K562 (cell line): ENCODE results near the gene QPCT. TPM values are rescaled to one million over a fixed set of nuclear protein-coding genes. Genes with fewer than 3 reads are reported as not detected.
A peak's percentile ranks its signal among the peaks of the same experiment; 100 is the strongest.
"Not testable (repeated sequence)": the region's sequence is repeated elsewhere in the genome, so short reads cannot be mapped to it uniquely, and the experiment has no call there.

Source experiments
- ATAC-seq: fragments of 200-7000 bp; cut with Tn5 transposase; 3 replicates; pipeline ENCODE4 v1.9.1; 2020; ENCODE audit warnings: moderate library complexity
- BruUV-seq: library from RNA; stranded (reverse); fragments of 400-500 nt; replicated peaks from 2 replicates; lab custom pipeline; 2021; lab: Mats Ljungman, UMichigan
- CTCF ChIA-PET: fragments of 300-600 bp; formaldehyde crosslinking; extraction: SDS; loops from one replicate; lab custom pipeline; 2021; ENCODE audit warnings: low intra/inter-chr PET ratio; lab: Yijun Ruan, JAX
- POLR2A ChIA-PET: fragments of 300-600, 350-650 bp; sonication (Branson Sonifier 250); formaldehyde crosslinking; extraction: SDS; loops from one replicate; lab custom pipeline; 2021; ENCODE audit warnings: antibody characterized with exemption, inconsistent platforms; lab: Yijun Ruan, JAX
- DNase-seq, 4 experiments: peaks; one replicate each; pipeline versions ENCODE4 v3.0.0 to v3.0.0-alpha.2; 2011 to 2018; ENCODE audit warnings: low spot score in 3 of 4, mixed read lengths in 3 of 4; ENCODE audit errors: extremely low read depth in 1 of 4
- FAIRE-seq: peaks from 2 replicates; lab custom pipeline; 2011; peaks lifted over from hg19 to GRCh38; lab: Jason Lieb, UNC
- H2AFZ ChIP-seq: 2 replicates; pipeline ENCODE4 v1.6.0; 2011; ENCODE audit warnings: low read depth, low read length, control low read depth, inconsistent platforms
- H3K27ac ChIP-seq: fragments of 200-600 bp; 3 replicates; pipeline ENCODE4 v1.8.0; 2011; ENCODE audit warnings: low read depth, mild to moderate bottlenecking, control low read depth, inconsistent platforms, low read length, moderate library complexity, mixed read lengths; ENCODE audit errors: extremely low read depth
- H3K27me3 ChIP-seq, 2 experiments: fragments of 300-600 bp in 1 of 2; 2 replicates in 1 of 2; 3 replicates in 1 of 2; pipeline versions ENCODE4 v1.6.0 to v1.8.0; 2011; ENCODE audit warnings: inconsistent platforms in 2 of 2, low read length in 2 of 2, mild to moderate bottlenecking in 1 of 2, mixed read lengths in 1 of 2, moderate library complexity in 1 of 2; ENCODE audit not compliant: control insufficient read depth in 2 of 2, insufficient read depth in 2 of 2
- H3K36me3 ChIP-seq: fragments of 300-600 bp; 3 replicates; pipeline ENCODE4 v1.8.0; 2011; ENCODE audit warnings: mild to moderate bottlenecking, low read length, inconsistent platforms; ENCODE audit not compliant: control insufficient read depth, insufficient read depth
- H3K4me1 ChIP-seq, 2 experiments: fragments of 200-600 bp in 1 of 2; replicated peaks in 1 of 2; 2 replicates in 1 of 2; 3 replicates in 1 of 2; pipeline versions ENCODE4 v1.5.1 to v1.8.0; 2011; ENCODE audit warnings: inconsistent platforms in 2 of 2, low read length in 2 of 2, mild to moderate bottlenecking in 1 of 2, mixed read lengths in 1 of 2, moderate library complexity in 1 of 2; ENCODE audit not compliant: control insufficient read depth in 2 of 2, insufficient read depth in 2 of 2
- H3K4me2 ChIP-seq: 2 replicates; pipeline ENCODE4 v1.6.1; 2011; ENCODE audit warnings: low read length, control low read depth, inconsistent platforms, mixed read lengths; ENCODE audit not compliant: insufficient read depth
- H3K4me3 ChIP-seq: fragments of 200-600 bp; sonication (generic), shearing (Covaris generic); 2 replicates; pipeline ENCODE4 v1.5.1; 2016; ENCODE audit warnings: control low read depth, inconsistent platforms
- H3K79me2 ChIP-seq: fragments of 200-600 bp; 3 replicates; pipeline ENCODE4 v1.8.0; 2011; ENCODE audit warnings: low read length, inconsistent platforms; ENCODE audit not compliant: control insufficient read depth, insufficient read depth
- H3K9ac ChIP-seq, 2 experiments: 2 replicates each; pipeline versions ENCODE4 v1.6.0 to v1.6.1; 2011; ENCODE audit warnings: low read depth in 2 of 2, low read length in 2 of 2, control low read depth in 1 of 2, inconsistent platforms in 1 of 2, mild to moderate bottlenecking in 1 of 2, mixed read lengths in 1 of 2; ENCODE audit not compliant: insufficient read depth in 1 of 2
- H3K9me1 ChIP-seq: one replicate; pipeline ENCODE4 v1.6.0; 2011; ENCODE audit warnings: inconsistent platforms, mild to moderate bottlenecking, low read length, moderate library complexity; ENCODE audit not compliant: control insufficient read depth, insufficient read depth
- H3K9me3 ChIP-seq: replicated peaks from 2 replicates; pipeline ENCODE4 v1.5.1; 2011; ENCODE audit warnings: low read depth, low read length, inconsistent platforms; ENCODE audit not compliant: control insufficient read depth, insufficient read depth
- H4K20me1 ChIP-seq: replicated peaks from 2 replicates; pipeline ENCODE4 v1.6.1; 2011; ENCODE audit warnings: low read length, inconsistent platforms, mixed read lengths; ENCODE audit not compliant: control insufficient read depth, insufficient read depth
- ESRRA ChIP-seq: fragments of 450-650 bp; IDR thresholded peaks from 2 replicates; pipeline ENCODE4 v1.6.1; 2014; ENCODE audit warnings: low read depth, mild to moderate bottlenecking, moderate library complexity, borderline replicate concordance
- SPI1 ChIP-seq: IDR thresholded peaks from 2 replicates; pipeline ENCODE4 v1.6.1; 2011; ENCODE audit warnings: low read depth, low read length, control low read depth, borderline replicate concordance
- ZNF146 ChIP-seq: IDR thresholded peaks from one replicate; pipeline ENCODE4 v1.6.1; 2018; ENCODE audit warnings: missing compliant biosample characterization; ENCODE audit not compliant: unreplicated experiment
- WGBS: fragments of 100-300 bp; shearing (Covaris generic); methylation state at CpG from one replicate; pipeline ENCODE4 v1.1.6; 2016; ENCODE audit warnings: low coverage, mixed read lengths; ENCODE audit not compliant: insufficient coverage; ENCODE audit errors: missing lambda C conversion rate; 5-methylcytosine and 5-hydroxymethylcytosine counted together
- in situ Hi-C: fragments of 300-500 bp; cut with MboI; formaldehyde crosslinking; loops from 4 replicates; pipeline ENCODE4 v1.15.0; 2018; ENCODE audit warnings: inconsistent platforms, mixed read lengths
- intact Hi-C: fragments of 100-400 bp; cut with micrococcal nuclease; formaldehyde crosslinking; loops from 2 replicates; pipeline ENCODE4 v1.14.2; 2022
- polyA plus RNA-seq, 8 experiments: library from polyadenylated mRNA; depleted of rRNA in 4 of 8; stranded (reverse) in 5 of 8; unstranded in 3 of 8; fragments of >200 nt; fragmentation: Nextera tagmentation in 2 of 8; fragmentation: Illumina TruSeq in 1 of 8; extraction: Ambion mirVana in 2 of 8; extraction: Trizol in 1 of 8; gene quantifications; 2 replicates each; pipeline versions ENCODE4 v1.2.1 to v1.2.3, GENCODE V29; 2011 to 2014; ENCODE audit warnings: inconsistent platforms in 1 of 8, missing spikeins in 1 of 8
- total RNA-seq, 7 experiments: library from RNA; depleted of rRNA in 6 of 7; stranded (reverse); fragments of >200 nt in 6 of 7; fragmentation: Illumina TruSeq in 2 of 7; extraction: Trizol in 2 of 7; gene quantifications; 2 replicates each; pipeline versions ENCODE4 v1.2.1 to v1.2.3, GENCODE V29; 2011 to 2021; ENCODE audit warnings: low replicate concordance in 1 of 7

The QPCT gene
- total and polyA plus RNA-seq, 9 of the 15 experiments (the other 6 are each of a cell fraction or from before 2014, with no cell fraction given), result 0.07 TPM; not detected in 8

GRCh38 chr2:37379881-37380296 is 35.5 kb downstream of the QPCT start:
- ChIA-PET POLR2A (interaction anchor here (0.8 to 1.4 kb wide), 3 partner anchors 11 to 495 kb away, joined by 3 to 4 read pairs (median 3); no protein-coding TSS in a partner anchor), CTCF (no interaction called here)
- H3K9me3 ChIP-seq, result no peaks in the 10 kb centered on the region
- in situ Hi-C loops (no loop called here), intact Hi-C loops (loop anchor here (5.0 kb wide), 1 partner anchor 203 kb away; no protein-coding TSS in a partner anchor)
- DNase-seq, result peak in 1 of 4 experiments; percentile 8
- no TSS peak for BruUV-seq
- H4K20me1 ChIP-seq, result no peaks in the 10 kb centered on the region
- 2% methylated on average over 5 of the region's 5 CpGs for WGBS
- TF ChIP-seq ESRRA, result peak; percentile 27; the same call in 1 of the 2 replicates
- no peak for TF ChIP-seq ZNF146 (CRISPR knock-in tag)
- H3K4me3 ChIP-seq, result no peak overlapping the region
- no peaks in the 10 kb centered on the region for H3K36me3 ChIP-seq
- no peak for ATAC-seq
- no peaks in the 10 kb centered on the region for H3K79me2 ChIP-seq
- no peaks in the 10 kb centered on the region for H3K9me1 ChIP-seq
- FAIRE-seq, result no peak
- peaks cover 4 to 19% of the 10 kb centered on the region in 2 experiments; a peak in 3 of 5 replicates for H3K27me3 ChIP-seq
- H3K4me1 ChIP-seq, result no peaks in the 10 kb centered on the region
- H3K4me2 ChIP-seq, result no peak overlapping the region
- no peak overlapping the region for H2AFZ ChIP-seq
- no peak overlapping the region for H3K27ac ChIP-seq
- H3K9ac ChIP-seq, result no peak overlapping the region

- WGBS, result 46% methylated on average over 4 of the region's 4 CpGs
- POLR2A ChIA-PET, result interaction anchor here (0.6 kb wide), 1 partner anchor 731 kb away, joined by 3 read pairs; no protein-coding TSS in a partner anchor
- peaks cover 6 to 23% of the 10 kb centered on the region in 2 experiments; a peak in 3 of 5 replicates for H3K27me3 ChIP-seq
- intact Hi-C loops, result loop anchor here (5.0 kb wide), 1 partner anchor 203 kb away; no protein-coding TSS in a partner anchor
- H2AFZ ChIP-seq, H3K9me1 ChIP-seq, H4K20me1 ChIP-seq, H3K79me2 ChIP-seq, H3K4me2 ChIP-seq, BruUV-seq, FAIRE-seq, H3K4me3 ChIP-seq, CTCF ChIA-PET, in situ Hi-C loops, H3K4me1 ChIP-seq, H3K36me3 ChIP-seq, ATAC-seq, H3K9me3 ChIP-seq, DNase-seq, H3K9ac ChIP-seq, H3K27ac ChIP-seq: not testable (repeated sequence)
- peak; percentile 72 for TF ChIP-seq SPI1
Measured at GRCh38 chr2:37380787-37381186, 36.4 kb downstream of the QPCT start.

- H3K4me3 ChIP-seq, H3K4me1 ChIP-seq, H3K4me2 ChIP-seq, ATAC-seq, DNase-seq, FAIRE-seq, H3K9me3 ChIP-seq, POLR2A ChIA-PET, H3K27ac ChIP-seq, H3K9me1 ChIP-seq, H2AFZ ChIP-seq, H3K9ac ChIP-seq, BruUV-seq, H3K79me2 ChIP-seq, H4K20me1 ChIP-seq, in situ Hi-C loops, CTCF ChIA-PET, H3K36me3 ChIP-seq: not testable (repeated sequence)
- H3K27me3 ChIP-seq, result peaks cover 11 to 27% of the 10 kb centered on the region in 2 experiments; a peak in 3 of 5 replicates
- WGBS, result 0% methylated on average over 4 of the region's 4 CpGs
- intact Hi-C loops, result loop anchor here (5.0 kb wide), 1 partner anchor 207 kb away; no protein-coding TSS in a partner anchor
Measured at GRCh38 chr2:37384261-37384660, 39.8 kb downstream of the QPCT start.
